ENCODE results near the gene SDCCAG8.

The SDCCAG8 gene

DNA sequence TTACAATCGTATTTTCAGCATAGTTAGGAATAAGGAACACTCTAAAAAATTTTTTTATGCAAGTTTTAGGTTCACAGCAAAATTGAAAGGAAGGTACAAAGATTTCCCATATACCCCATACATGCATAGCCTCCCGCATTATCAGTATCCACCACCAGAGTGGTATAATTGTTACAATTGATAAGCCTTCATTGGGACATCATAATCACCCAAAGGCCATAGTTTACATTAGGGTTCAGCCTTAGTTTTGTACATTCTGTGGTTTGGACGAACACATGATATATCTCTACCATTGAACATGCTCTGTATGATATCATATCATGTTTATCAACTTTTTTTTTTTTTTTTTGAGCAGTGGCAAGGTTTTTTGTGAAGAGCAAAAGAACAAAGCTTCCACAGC lies 180.0 kb downstream of the SDCCAG8 start:
- Mint-ChIP-seq H3K27me3 (no peaks in the 10 kb centered on the region), H3K4me3 (no peak overlapping the region), H3K27ac (no peak overlapping the region), H3K4me1 (no peaks in the 10 kb centered on the region), H3K9me3 (no peaks in the 10 kb centered on the region), H3K36me3 (ENCODE audit: low read depth) (peaks cover 7% of the 10 kb centered on the region)
- DNase-seq: no peak
- no peak for ATAC-seq

DNA sequence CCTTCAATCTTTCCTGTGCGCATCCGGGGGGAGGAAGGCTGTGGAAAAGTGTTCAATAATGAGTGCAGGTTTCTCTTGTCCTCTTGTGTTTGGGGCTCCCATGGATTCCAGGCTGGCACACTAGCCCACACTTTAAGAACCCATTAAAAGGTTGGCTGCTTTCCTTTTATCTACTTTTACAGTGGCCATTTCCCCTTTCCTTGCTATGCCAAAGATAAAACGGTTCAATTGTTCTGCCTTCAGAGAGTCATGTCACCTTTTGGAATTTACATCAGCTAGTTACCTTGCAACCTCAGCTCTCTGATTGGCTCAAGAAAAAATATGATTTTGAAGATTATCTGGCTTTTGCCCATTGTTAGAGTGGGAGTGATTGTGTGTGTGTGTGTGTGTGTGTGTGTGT lies 182.3 kb downstream of the SDCCAG8 start:
- Mint-ChIP-seq H3K4me3 (no peak overlapping the region), H3K9me3 (no peaks in the 10 kb centered on the region), H3K27ac (no peak overlapping the region), H3K4me1 (no peaks in the 10 kb centered on the region), H3K27me3 (no peaks in the 10 kb centered on the region), H3K36me3 (ENCODE audit: low read depth) (peaks cover 4% of the 10 kb centered on the region)
- ATAC-seq: no peak
- DNase-seq: no peak

DNA sequence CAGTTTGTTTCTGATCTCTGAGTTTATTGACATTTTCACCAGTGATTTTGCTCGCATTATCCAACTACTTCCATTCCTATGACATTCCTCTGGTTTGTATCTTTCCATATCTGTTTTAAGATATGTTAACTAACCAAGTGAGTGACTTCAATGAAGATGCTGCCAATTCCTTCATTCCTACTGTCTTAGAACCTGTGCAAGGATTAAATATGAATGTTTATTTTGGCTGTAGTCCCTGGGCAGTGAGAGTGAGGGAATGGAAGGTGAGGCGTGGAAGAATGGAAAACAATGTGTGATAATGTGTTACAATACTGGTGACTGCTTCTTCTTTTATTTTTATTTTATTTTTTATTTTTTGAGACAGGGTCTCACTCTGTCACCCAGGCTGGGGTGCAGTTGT lies 183.0 kb downstream of the SDCCAG8 start:
- H3K27ac Mint-ChIP-seq: no peak overlapping the region
- H3K36me3 Mint-ChIP-seq (ENCODE audit: low read depth): peaks cover 4% of the 10 kb centered on the region
- ATAC-seq (no peak), DNase-seq (no peak)
- H3K27me3 Mint-ChIP-seq: no peaks in the 10 kb centered on the region
- no peaks in the 10 kb centered on the region for H3K4me1 Mint-ChIP-seq
- no peaks in the 10 kb centered on the region for H3K9me3 Mint-ChIP-seq
- no peak overlapping the region for H3K4me3 Mint-ChIP-seq

DNA sequence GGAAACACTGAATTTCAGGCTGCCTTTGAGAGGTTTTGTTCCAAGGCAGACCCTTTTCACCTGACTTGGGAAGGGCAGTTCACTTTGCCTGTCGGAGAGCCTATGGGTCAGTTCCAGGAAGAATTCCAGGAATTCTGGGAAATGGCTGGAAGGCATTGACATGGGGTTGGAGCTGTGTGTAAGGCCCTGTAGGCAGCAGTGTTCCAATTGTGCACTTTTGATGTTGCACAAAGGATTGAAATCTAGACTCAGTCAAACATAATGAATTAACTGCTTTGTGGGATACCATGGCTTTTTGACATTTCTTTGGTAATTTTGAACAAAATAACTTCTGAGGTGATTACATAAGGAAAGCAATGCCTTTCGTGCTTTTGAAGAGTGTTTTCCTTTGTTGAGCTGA lies 184.6 kb downstream of the SDCCAG8 start:
- peaks cover 4% of the 10 kb centered on the region for H3K36me3 Mint-ChIP-seq (ENCODE audit: low read depth)
- no peak overlapping the region for H3K27ac Mint-ChIP-seq
- ATAC-seq (no peak), DNase-seq (no peak)
- no peak overlapping the region for H3K4me3 Mint-ChIP-seq
- no peaks in the 10 kb centered on the region for H3K27me3 Mint-ChIP-seq
- H3K4me1 Mint-ChIP-seq: no peaks in the 10 kb centered on the region
- H3K9me3 Mint-ChIP-seq: no peaks in the 10 kb centered on the region

DNA sequence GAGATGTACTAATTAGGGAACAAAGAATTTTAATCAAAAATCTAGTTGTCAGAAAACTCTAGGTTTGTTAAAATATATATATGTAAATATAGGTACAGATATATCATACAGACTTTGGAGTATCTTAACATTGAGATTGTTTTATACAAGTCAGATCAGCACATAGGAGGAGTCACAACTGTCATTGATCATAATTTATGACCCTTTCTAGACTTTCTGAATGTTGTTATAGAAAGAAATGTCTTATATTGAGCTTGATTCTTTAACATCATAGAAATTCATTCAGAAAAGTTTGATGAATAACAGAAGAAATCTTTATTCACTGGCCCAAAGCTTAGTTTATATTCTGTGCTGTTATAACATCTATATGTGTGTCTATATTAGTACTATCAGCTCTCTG lies 185.8 kb downstream of the SDCCAG8 start:
- Mint-ChIP-seq H3K4me3 (no peak overlapping the region), H3K9me3 (no peaks in the 10 kb centered on the region), H3K27me3 (no peaks in the 10 kb centered on the region), H3K36me3 (ENCODE audit: low read depth) (peaks cover 4% of the 10 kb centered on the region), H3K4me1 (no peaks in the 10 kb centered on the region), H3K27ac (no peak overlapping the region)
- DNase-seq (no peak), ATAC-seq (no peak)

DNA sequence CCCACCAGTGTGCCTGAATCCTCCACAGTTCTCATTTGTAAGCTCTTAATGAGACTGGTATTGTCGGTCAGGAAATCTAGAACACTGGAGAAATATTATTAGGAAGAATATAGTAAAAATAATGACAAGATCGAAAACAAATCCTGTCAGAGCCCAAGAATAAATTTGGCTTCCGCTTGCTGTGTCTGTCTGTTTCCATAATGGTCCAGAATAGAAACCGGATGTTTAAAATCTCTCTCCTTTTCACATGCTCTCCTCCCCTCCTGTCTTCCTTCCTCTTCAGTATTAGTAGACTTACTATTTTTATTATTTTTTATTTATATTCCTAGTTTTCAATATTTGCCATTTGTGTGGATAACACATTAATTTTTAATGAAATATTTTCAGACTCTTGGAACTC lies 187.7 kb downstream of the SDCCAG8 start:
- no peak overlapping the region for H3K4me3 Mint-ChIP-seq
- no peaks in the 10 kb centered on the region for H3K9me3 Mint-ChIP-seq
- DNase-seq (no peak), ATAC-seq (no peak)
- H3K36me3 Mint-ChIP-seq (ENCODE audit: low read depth): peaks cover 2% of the 10 kb centered on the region
- H3K27me3 Mint-ChIP-seq: no peaks in the 10 kb centered on the region
- no peak overlapping the region for H3K27ac Mint-ChIP-seq
- no peaks in the 10 kb centered on the region for H3K4me1 Mint-ChIP-seq

DNA sequence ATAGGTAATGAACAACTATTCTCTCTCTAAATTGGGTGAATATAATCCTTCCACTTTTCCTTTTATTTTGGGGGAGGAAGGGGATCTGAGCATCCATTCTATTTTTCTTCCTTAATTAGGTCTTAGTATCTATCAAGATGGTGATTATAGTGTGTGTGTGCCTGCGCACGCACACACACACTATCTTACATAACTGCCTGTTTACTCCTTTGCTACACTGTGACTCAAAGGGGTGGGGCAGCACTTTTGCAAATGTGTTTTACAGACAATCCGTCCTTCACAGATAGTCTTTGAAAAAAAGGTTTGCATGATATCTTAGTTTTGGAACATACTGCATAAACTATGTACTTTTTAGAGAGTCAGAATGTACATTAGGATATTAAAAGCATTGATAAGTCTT lies 191.5 kb downstream of the SDCCAG8 start:
- Mint-ChIP-seq H3K4me1 (peaks cover 3% of the 10 kb centered on the region), H3K27ac (no peak overlapping the region), H3K4me3 (no peak overlapping the region), H3K36me3 (ENCODE audit: low read depth) (no peaks in the 10 kb centered on the region), H3K27me3 (no peaks in the 10 kb centered on the region), H3K9me3 (no peaks in the 10 kb centered on the region)
- ATAC-seq (no peak), DNase-seq (no peak)

DNA sequence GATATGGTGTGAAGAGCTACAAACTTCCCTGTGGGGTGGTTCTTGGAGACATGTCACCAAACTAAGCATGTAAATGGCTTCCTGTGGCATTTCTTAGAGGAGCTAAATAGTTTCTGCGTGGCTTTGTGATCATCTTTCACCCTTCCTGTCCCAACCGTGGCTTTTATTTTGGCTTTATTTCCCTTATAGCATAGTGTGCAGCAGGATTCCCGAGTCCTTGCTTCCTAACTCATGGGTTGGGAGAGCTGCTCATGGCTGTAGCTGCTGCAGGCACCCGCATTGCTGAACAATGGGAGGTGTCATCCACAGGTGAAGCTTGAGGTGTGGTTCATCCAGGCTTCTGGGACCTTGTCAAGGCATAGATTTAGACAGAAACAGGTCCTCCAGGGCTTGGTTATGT lies 192.0 kb downstream of the SDCCAG8 start:
- Mint-ChIP-seq H3K36me3 (ENCODE audit: low read depth) (no peaks in the 10 kb centered on the region), H3K4me1 (peaks cover 3% of the 10 kb centered on the region), H3K4me3 (no peak overlapping the region), H3K9me3 (no peaks in the 10 kb centered on the region), H3K27me3 (no peaks in the 10 kb centered on the region), H3K27ac (no peak overlapping the region)
- DNase-seq: no peak
- no peak for ATAC-seq

DNA sequence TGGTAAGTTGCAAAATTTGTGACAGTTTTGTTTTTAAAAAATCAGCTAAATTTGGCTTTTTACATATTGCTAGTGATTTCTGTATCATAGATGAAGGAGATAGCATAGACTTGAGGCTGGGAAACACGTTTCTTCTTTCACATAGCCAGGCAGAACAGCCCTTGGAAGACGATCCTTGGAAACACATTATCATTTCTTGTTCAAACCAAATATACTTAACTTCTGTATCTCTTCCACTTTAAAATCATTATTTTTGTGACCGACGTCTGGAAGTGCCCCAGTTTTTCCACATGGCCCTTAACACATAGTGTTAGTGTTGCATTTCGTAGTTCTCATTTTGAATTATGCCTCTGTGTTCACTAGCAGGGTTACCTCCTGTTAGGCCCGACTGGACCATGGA lies 193.5 kb downstream of the SDCCAG8 start:
- Mint-ChIP-seq H3K27ac (no peak overlapping the region), H3K27me3 (no peaks in the 10 kb centered on the region), H3K4me3 (no peak overlapping the region), H3K9me3 (no peaks in the 10 kb centered on the region), H3K4me1 (peaks cover 3% of the 10 kb centered on the region), H3K36me3 (ENCODE audit: low read depth) (no peaks in the 10 kb centered on the region)
- DNase-seq: no peak
- no peak for ATAC-seq

DNA sequence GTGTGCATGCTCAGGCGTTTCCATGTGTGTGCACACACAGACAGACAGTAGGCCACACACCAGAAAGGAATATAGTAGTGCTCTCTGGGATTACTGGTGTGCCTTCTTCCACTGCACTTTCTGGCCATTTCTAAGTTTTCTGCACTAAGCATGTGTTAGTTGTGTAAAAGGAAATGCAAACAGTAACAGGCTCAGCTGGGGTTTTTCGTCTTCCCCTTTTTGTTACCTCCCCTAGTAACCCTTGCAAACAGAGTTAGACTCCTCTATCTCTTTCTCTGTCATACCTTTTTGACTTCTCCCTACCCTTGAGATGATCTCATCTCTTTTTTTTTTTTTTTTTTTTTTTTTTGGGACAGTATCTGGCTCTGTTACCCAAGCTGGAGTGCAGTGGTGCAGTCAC lies 196.3 kb downstream of the SDCCAG8 start:
- Mint-ChIP-seq H3K4me1 (peaks cover 3% of the 10 kb centered on the region), H3K27me3 (no peaks in the 10 kb centered on the region), H3K36me3 (ENCODE audit: low read depth) (peaks cover 1% of the 10 kb centered on the region), H3K9me3 (no peaks in the 10 kb centered on the region), H3K4me3 (no peak overlapping the region), H3K27ac (no peak overlapping the region)
- no peak for ATAC-seq
- DNase-seq: no peak

DNA sequence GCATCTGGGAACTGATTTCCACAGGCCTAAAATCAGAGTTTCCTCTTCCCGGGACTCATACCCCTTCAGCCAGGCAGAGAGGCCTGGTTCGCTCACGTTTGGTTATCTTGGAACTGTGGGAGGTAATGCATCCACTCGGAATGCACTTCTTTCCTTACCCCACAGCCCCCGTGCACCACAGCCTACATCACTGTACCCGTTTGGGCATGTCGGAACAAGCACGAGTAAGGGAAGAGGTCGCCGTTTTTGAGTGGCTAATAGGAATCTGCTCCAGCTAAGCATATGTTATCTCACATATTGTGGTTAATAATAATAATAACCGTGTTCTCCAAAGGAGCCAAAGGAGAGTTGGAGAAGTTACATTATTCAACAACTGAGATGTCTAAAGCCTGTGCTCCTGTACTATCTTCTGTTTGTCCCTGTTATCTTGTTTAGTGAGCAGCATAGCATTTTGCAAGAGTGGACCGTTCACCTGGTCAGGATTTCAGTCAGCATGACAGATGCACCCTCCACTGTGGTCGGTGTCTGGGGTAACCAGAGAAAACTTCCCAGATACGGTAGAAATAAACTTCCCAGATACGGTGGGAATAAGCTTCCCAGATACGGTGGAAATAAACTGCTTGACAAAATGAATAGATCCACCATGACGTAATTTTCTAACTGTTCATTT lies 198.6 kb downstream of the SDCCAG8 start:
- ATAC-seq (no peak), DNase-seq (no peak)
- no peak overlapping the region for H3K4me3 Mint-ChIP-seq
- no peaks in the 10 kb centered on the region for H3K27me3 Mint-ChIP-seq
- peaks cover 1% of the 10 kb centered on the region for H3K36me3 Mint-ChIP-seq (ENCODE audit: low read depth)
- H3K27ac Mint-ChIP-seq: no peak overlapping the region
- peaks cover 3% of the 10 kb centered on the region for H3K4me1 Mint-ChIP-seq
- H3K9me3 Mint-ChIP-seq: no peaks in the 10 kb centered on the region

DNA sequence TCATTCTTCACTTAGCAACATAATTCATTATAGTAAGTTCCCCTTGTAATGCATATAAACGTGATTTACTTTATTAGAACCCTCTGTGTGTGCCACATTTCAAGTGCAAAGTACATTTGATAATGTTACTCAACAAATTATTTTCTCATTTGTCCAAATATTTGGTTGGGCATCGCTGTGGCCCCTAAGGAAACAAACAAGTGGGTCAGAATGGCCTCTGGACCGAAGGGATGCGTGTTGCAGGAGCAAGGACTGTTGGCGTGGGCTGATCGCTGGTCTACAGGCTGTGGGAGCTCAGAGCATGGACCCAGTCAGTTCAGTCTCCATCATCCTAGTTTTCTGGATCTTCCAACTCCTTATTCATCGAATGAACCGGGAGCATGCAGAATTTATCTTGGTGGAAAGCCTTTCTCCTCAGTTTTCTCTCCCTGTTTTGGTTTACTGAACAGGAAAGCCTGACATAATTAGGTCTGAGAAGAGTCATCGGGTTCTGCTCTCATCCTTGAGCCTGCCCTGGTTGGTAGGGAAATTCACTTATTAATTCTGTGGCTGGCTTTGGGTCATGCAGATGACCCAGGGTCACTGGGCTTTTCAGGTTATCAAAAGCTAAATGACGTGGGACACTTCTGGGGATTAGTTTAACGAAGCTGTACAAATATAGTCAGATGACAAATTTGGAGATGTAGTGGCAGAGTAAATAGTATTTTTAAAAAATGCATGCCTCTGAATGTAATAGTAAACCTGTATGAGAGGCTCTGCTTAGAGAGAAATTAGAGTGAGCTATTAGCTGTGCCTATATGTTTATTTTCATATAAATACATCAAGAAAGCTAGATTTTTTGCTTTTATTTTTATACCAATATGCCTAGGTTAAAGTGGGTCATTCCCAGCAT lies 200.2 kb downstream of the SDCCAG8 start:
- DNase-seq (no peak), ATAC-seq (no peak)
- Mint-ChIP-seq H3K4me3 (no peak overlapping the region), H3K9me3 (no peaks in the 10 kb centered on the region), H3K27me3 (no peaks in the 10 kb centered on the region), H3K36me3 (ENCODE audit: low read depth) (peaks cover 1% of the 10 kb centered on the region), H3K27ac (no peak overlapping the region), H3K4me1 (peaks cover 3% of the 10 kb centered on the region)

DNA sequence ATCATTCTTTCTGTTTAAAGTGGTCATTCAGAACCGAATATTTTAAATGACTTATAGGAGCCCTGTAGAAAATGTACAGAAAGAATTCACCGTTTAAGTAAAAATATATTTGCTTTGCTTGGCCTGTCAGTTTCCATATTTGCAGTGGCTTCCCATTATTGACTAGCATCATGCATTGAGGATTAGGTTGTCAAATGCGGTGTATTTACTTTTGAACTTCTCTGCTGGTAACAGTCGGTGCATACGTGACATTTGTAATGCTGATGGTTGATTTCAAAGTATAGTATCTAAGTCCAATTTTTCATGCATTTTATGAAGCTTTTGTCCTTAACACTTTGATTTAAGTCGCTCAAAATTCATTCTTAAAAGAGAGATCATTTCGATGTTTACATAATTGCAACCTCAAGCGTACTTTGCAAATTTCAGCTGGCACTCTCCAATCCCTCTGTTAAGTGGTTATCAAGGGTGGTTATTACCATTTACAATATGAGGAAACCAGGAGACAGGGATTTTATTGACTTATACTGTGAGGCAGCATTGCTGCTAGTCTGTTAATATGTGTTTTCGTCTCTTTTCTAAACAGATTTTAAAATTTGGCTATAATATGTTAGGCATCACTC lies 201.6 kb downstream of the SDCCAG8 start:
- no peak for DNase-seq
- Mint-ChIP-seq H3K9me3 (no peaks in the 10 kb centered on the region), H3K36me3 (ENCODE audit: low read depth) (peaks cover 1% of the 10 kb centered on the region), H3K4me1 (no peaks in the 10 kb centered on the region), H3K27ac (no peak overlapping the region), H3K27me3 (no peaks in the 10 kb centered on the region), H3K4me3 (no peak overlapping the region)
- no peak for ATAC-seq

DNA sequence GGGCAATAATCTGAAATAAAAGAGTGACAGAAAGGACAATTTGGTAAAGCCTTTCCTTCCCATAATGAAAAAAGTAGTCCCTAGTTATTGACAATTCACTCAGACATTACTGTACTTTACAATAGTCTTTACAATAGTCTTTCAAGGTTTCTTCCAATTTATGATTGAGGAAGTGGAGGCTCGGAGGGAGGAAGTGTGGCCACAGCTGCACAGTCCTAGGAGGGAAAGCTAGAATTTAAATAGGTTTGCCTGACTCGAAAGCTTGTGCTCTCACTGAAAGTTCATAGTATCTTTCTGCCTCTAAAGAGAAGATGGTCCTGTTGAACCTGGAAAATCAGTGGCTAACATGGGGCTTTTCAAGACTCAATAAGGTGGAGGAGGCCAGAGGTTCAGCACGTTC lies 203.2 kb downstream of the SDCCAG8 start:
- no peaks in the 10 kb centered on the region for H3K4me1 Mint-ChIP-seq
- no peak overlapping the region for H3K4me3 Mint-ChIP-seq
- DNase-seq (no peak), ATAC-seq (no peak)
- no peaks in the 10 kb centered on the region for H3K27me3 Mint-ChIP-seq
- H3K27ac Mint-ChIP-seq: no peak overlapping the region
- no peaks in the 10 kb centered on the region for H3K9me3 Mint-ChIP-seq
- peaks cover 1% of the 10 kb centered on the region for H3K36me3 Mint-ChIP-seq (ENCODE audit: low read depth)

DNA sequence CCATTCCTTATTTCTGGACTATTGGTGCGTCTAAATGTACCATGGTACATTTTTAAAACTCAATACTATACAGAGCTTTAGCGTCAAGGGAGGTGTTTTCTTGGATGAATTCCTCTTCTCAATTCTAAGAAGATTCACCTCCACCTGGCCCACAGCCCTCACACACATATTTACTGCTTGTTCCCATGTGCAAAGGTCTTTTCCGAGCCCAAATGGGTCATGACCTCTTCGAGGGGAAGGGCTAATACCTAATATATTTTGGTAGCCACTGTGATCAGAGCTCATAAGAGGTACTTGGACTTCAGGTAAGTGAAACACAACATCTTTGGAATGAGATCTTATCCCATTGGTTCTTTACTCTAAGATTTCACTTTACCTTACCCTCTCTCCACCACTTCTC lies 205.9 kb downstream of the SDCCAG8 start:
- Mint-ChIP-seq H3K4me3 (no peak overlapping the region), H3K27ac (no peak overlapping the region), H3K4me1 (no peaks in the 10 kb centered on the region), H3K27me3 (no peaks in the 10 kb centered on the region), H3K9me3 (no peaks in the 10 kb centered on the region), H3K36me3 (ENCODE audit: low read depth) (peaks cover 1% of the 10 kb centered on the region)
- ATAC-seq (no peak), DNase-seq (no peak)

Data from activated naive CD8-positive, alpha-beta T cell treated with anti-CD3 and anti-CD28 coated beads, Interleukin-2, amount 50 U/mL, for 24 hours (primary cell).